Measurements from ENCODE around the gene WDR89.

DNA sequence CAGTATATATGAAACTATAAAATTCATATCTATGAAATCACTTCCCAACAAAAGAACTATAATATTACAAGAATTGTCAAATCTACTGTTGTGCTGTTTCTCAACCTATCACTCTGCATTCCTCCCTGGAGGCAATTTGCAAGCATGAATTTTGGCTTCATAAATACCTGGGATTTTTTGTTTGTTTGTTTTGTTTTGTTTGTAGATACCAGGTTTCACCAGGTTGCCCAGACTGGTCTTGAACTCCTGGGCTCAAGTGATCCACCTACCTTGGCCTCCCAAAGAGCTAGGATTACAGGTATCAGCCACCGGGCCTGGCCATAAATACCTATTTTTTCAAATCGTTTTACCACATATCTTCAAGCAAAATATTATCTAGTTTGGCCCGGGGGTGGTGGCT is 47.5 kb upstream of the WDR89 start:
- TF ChIP-seq, protein P1, sequence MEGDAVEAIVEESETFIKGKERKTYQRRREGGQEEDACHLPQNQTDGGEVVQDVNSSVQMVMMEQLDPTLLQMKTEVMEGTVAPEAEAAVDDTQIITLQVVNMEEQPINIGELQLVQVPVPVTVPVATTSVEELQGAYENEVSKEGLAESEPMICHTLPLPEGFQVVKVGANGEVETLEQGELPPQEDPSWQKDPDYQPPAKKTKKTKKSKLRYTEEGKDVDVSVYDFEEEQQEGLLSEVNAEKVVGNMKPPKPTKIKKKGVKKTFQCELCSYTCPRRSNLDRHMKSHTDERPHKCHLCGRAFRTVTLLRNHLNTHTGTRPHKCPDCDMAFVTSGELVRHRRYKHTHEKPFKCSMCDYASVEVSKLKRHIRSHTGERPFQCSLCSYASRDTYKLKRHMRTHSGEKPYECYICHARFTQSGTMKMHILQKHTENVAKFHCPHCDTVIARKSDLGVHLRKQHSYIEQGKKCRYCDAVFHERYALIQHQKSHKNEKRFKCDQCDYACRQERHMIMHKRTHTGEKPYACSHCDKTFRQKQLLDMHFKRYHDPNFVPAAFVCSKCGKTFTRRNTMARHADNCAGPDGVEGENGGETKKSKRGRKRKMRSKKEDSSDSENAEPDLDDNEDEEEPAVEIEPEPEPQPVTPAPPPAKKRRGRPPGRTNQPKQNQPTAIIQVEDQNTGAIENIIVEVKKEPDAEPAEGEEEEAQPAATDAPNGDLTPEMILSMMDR (IDR thresholded peaks at IDR 0.05) = no peak
- TF ChIP-seq ZFX (IDR thresholded peaks at IDR 0.05; ENCODE audit: borderline replicate concordance) = no peak

All from 22Rv1 (cell line).